Suprapubic skin (tissue), 3 donors: Measurements from ENCODE around the gene EGFR.

Source experiments
- POLR2A ChIP-seq, 2 donors: fragments of 450-650 bp; IDR thresholded peaks; one replicate each; pipeline ENCODE4 v1.6.1; 2017; ENCODE audit warnings: antibody characterized with exemption in 2 of 2, mild to moderate bottlenecking in 2 of 2, moderate library complexity in 2 of 2
- TF ChIP-seq, protein P1 (sequence below), 2 donors: fragments of 200-600 bp in 1 of 2; fragments of 450-650 bp in 1 of 2; sonication (generic) in 1 of 2; IDR thresholded peaks; one replicate each; pipeline ENCODE4 v1.5.1; 2016 to 2019; ENCODE audit warnings: antibody characterized with exemption in 2 of 2, mild to moderate bottlenecking in 1 of 2, moderate library complexity in 1 of 2

- TF ChIP-seq, protein P1, sequence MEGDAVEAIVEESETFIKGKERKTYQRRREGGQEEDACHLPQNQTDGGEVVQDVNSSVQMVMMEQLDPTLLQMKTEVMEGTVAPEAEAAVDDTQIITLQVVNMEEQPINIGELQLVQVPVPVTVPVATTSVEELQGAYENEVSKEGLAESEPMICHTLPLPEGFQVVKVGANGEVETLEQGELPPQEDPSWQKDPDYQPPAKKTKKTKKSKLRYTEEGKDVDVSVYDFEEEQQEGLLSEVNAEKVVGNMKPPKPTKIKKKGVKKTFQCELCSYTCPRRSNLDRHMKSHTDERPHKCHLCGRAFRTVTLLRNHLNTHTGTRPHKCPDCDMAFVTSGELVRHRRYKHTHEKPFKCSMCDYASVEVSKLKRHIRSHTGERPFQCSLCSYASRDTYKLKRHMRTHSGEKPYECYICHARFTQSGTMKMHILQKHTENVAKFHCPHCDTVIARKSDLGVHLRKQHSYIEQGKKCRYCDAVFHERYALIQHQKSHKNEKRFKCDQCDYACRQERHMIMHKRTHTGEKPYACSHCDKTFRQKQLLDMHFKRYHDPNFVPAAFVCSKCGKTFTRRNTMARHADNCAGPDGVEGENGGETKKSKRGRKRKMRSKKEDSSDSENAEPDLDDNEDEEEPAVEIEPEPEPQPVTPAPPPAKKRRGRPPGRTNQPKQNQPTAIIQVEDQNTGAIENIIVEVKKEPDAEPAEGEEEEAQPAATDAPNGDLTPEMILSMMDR (IDR thresholded peaks at IDR 0.05) = no peak
- TF ChIP-seq POLR2A (IDR thresholded peaks at IDR 0.05) = no peak
Observed at GRCh38 chr7:55144333-55145317, 125.8 kb downstream of the EGFR start.
